HAP-1 (cell line): ENCODE data around the gene POLR1A.
"Not testable (repeated sequence)": the region's sequence is repeated elsewhere in the genome, so short reads cannot be mapped to it uniquely, and the experiment has no call there.

ENCODE experiments used
- DNase-seq, 2 experiments: peaks; one replicate each; pipeline ENCODE4 v3.0.0-alpha.2; 2016 to 2020; ENCODE audit warnings: low spot score in 2 of 2
- H3K27me3 ChIP-seq: fragments of 250-450 bp; sonication (Bioruptor Pico); 2 replicates; pipeline ENCODE4 v1.5.1; 2020; ENCODE audit warnings: low read depth, mild to moderate bottlenecking, moderate library complexity
- H3K36me3 ChIP-seq: fragments of 250-450 bp; sonication (Bioruptor Pico); replicated peaks from 2 replicates; pipeline ENCODE4 v1.5.1; 2020; ENCODE audit warnings: mild to moderate bottlenecking
- H3K4me1 ChIP-seq: fragments of 250-450 bp; sonication (Bioruptor Pico); 2 replicates; pipeline ENCODE4 v1.5.1; 2020; ENCODE audit warnings: mild to moderate bottlenecking
- H3K4me3 ChIP-seq: fragments of 250-450 bp; sonication (Bioruptor Pico); 2 replicates; pipeline ENCODE4 v1.5.1; 2020; ENCODE audit warnings: mild to moderate bottlenecking, moderate library complexity
- H3K9me3 ChIP-seq: fragments of 250-450 bp; sonication (Bioruptor Pico); 2 replicates; pipeline ENCODE4 v1.5.1; 2020; ENCODE audit warnings: mild to moderate bottlenecking, moderate library complexity
- in situ Hi-C: fragments of 300-500 bp; cut with MboI; formaldehyde crosslinking; loops from 3 replicates; pipeline ENCODE4 v1.14.3; 2020; ENCODE audit warnings: low sequenced_read_pairs, inconsistent platforms, mixed read lengths

The POLR1A gene

GRCh38 chr2:85997017-85997970, 108.4 kb downstream of the POLR1A start:
- H3K9me3 ChIP-seq = no peaks in the 10 kb centered on the region
- H3K36me3 ChIP-seq = no peaks in the 10 kb centered on the region
- no peaks in the 10 kb centered on the region for H3K4me1 ChIP-seq
- H3K27me3 ChIP-seq = no peaks in the 10 kb centered on the region
- in situ Hi-C loops = no loop called here
- no peak overlapping the region for H3K4me3 ChIP-seq
- DNase-seq = no peak

- DNase-seq = no peak
- no peaks in the 10 kb centered on the region for H3K9me3 ChIP-seq
- no peaks in the 10 kb centered on the region for H3K4me1 ChIP-seq
- no peaks in the 10 kb centered on the region for H3K36me3 ChIP-seq
- in situ Hi-C loops = no loop called here
- H3K27me3 ChIP-seq = no peaks in the 10 kb centered on the region
- H3K4me3 ChIP-seq = no peak overlapping the region
Observed at GRCh38 chr2:85996591-85996990, 109.1 kb downstream of the POLR1A start.

GRCh38 chr2:85995648-85996529, 109.8 kb downstream of the POLR1A start:
- Histone ChIP-seq H3K4me1 (no peaks in the 10 kb centered on the region), H3K36me3 (no peaks in the 10 kb centered on the region), H3K4me3 (no peak overlapping the region), H3K27me3 (no peaks in the 10 kb centered on the region), H3K9me3 (no peaks in the 10 kb centered on the region)
- in situ Hi-C loops = no loop called here
- DNase-seq = no peak

GRCh38 chr2:85994897-85995647, 110.6 kb downstream of the POLR1A start:
- Histone ChIP-seq H3K27me3 (no peaks in the 10 kb centered on the region), H3K4me1 (no peaks in the 10 kb centered on the region), H3K9me3 (no peaks in the 10 kb centered on the region), H3K36me3 (no peaks in the 10 kb centered on the region), H3K4me3 (no peak overlapping the region)
- in situ Hi-C loops = no loop called here
- no peak for DNase-seq

- no peak for DNase-seq
- in situ Hi-C loops = no loop called here
- H3K4me3 ChIP-seq = no peak overlapping the region
Observed at GRCh38 chr2:85994421-85994777, 111.3 kb downstream of the POLR1A start.

GRCh38 chr2:85992611-85993010, 113.1 kb downstream of the POLR1A start:
- no peak for DNase-seq
- Histone ChIP-seq H3K4me1 (no peaks in the 10 kb centered on the region), H3K4me3 (no peak overlapping the region), H3K9me3 (no peaks in the 10 kb centered on the region), H3K27me3 (no peaks in the 10 kb centered on the region), H3K36me3 (no peaks in the 10 kb centered on the region)
- in situ Hi-C loops = no loop called here

More at GRCh38 chr2:85994421-85994777, 111.3 kb downstream of the POLR1A start:
- no peaks in the 10 kb centered on the region for H3K27me3 ChIP-seq
- no peaks in the 10 kb centered on the region for H3K36me3 ChIP-seq
- H3K4me1 ChIP-seq = no peaks in the 10 kb centered on the region
- H3K9me3 ChIP-seq = no peaks in the 10 kb centered on the region

- H3K4me3 ChIP-seq, DNase-seq, H3K9me3 ChIP-seq, H3K27me3 ChIP-seq, H3K4me1 ChIP-seq, in situ Hi-C loops, H3K36me3 ChIP-seq: not testable (repeated sequence)
Observed at GRCh38 chr2:85992053-85992452, 113.6 kb downstream of the POLR1A start.

- H3K36me3 ChIP-seq = no peaks in the 10 kb centered on the region
- no peaks in the 10 kb centered on the region for H3K9me3 ChIP-seq
- H3K4me1 ChIP-seq = no peaks in the 10 kb centered on the region
- in situ Hi-C loops = no loop called here
- no peaks in the 10 kb centered on the region for H3K27me3 ChIP-seq
- no peak overlapping the region for H3K4me3 ChIP-seq
- DNase-seq = no peak
Observed at GRCh38 chr2:85990084-85990483, 115.6 kb downstream of the POLR1A start.

GRCh38 chr2:85989288-85989865, 116.3 kb downstream of the POLR1A start:
- Histone ChIP-seq H3K27me3 (no peaks in the 10 kb centered on the region), H3K4me1 (no peaks in the 10 kb centered on the region), H3K9me3 (no peaks in the 10 kb centered on the region), H3K36me3 (no peaks in the 10 kb centered on the region), H3K4me3 (no peak overlapping the region)
- no peak for DNase-seq
- in situ Hi-C loops = no loop called here

GRCh38 chr2:85988914-85989270, 116.8 kb downstream of the POLR1A start:
- Histone ChIP-seq H3K27me3 (no peaks in the 10 kb centered on the region), H3K4me1 (no peaks in the 10 kb centered on the region), H3K36me3 (no peaks in the 10 kb centered on the region), H3K9me3 (no peaks in the 10 kb centered on the region), H3K4me3 (no peak overlapping the region)
- in situ Hi-C loops = no loop called here
- no peak for DNase-seq

- H3K27me3 ChIP-seq = no peaks in the 10 kb centered on the region
- in situ Hi-C loops = no loop called here
- H3K4me3 ChIP-seq = no peak overlapping the region
- H3K9me3 ChIP-seq = no peaks in the 10 kb centered on the region
- DNase-seq = no peak
- no peaks in the 10 kb centered on the region for H3K36me3 ChIP-seq
- H3K4me1 ChIP-seq = no peaks in the 10 kb centered on the region
Observed at GRCh38 chr2:85988175-85988913, 117.3 kb downstream of the POLR1A start.

- in situ Hi-C loops = no loop called here
- no peaks in the 10 kb centered on the region for H3K27me3 ChIP-seq
- H3K36me3 ChIP-seq = no peaks in the 10 kb centered on the region
- no peaks in the 10 kb centered on the region for H3K4me1 ChIP-seq
- H3K9me3 ChIP-seq = no peaks in the 10 kb centered on the region
- no peak for DNase-seq
- H3K4me3 ChIP-seq = no peak overlapping the region
Observed at GRCh38 chr2:85987266-85988174, 118.2 kb downstream of the POLR1A start.
